Raji (cell line): ENCODE data around the gene INCA1.

Source experiments
- POLR2A ChIP-seq: IDR thresholded peaks from 2 replicates; pipeline ENCODE4 v1.6.1; 2011; ENCODE audit warnings: low read depth, low read length, control low read depth; ENCODE audit not compliant: insufficient read depth

Gene INCA1

GRCh38 chr17:5023588-5024147 is 26.3 kb upstream of the INCA1 start:
- no peak for TF ChIP-seq POLR2A

- no peak for TF ChIP-seq POLR2A
Measured at GRCh38 chr17:5022171-5022711, 24.9 kb upstream of the INCA1 start.

GRCh38 chr17:5020502-5021023 is 23.2 kb upstream of the INCA1 start:
- no peak for TF ChIP-seq POLR2A

GRCh38 chr17:5019475-5019956 is 22.2 kb upstream of the INCA1 start:
- TF ChIP-seq POLR2A: no peak

GRCh38 chr17:5014357-5014756 is 17.0 kb upstream of the INCA1 start:
- no peak for TF ChIP-seq POLR2A

GRCh38 chr17:5011928-5012327 is 14.6 kb upstream of the INCA1 start:
- TF ChIP-seq POLR2A: no peak

- no peak for TF ChIP-seq POLR2A
Measured at GRCh38 chr17:5003214-5003867, 6.0 kb upstream of the INCA1 start.

- TF ChIP-seq POLR2A: no peak
Measured at GRCh38 chr17:5002121-5002788, 4.9 kb upstream of the INCA1 start.

GRCh38 chr17:5000237-5000639 is 2.9 kb upstream of the INCA1 start:
- no peak for TF ChIP-seq POLR2A

GRCh38 chr17:4999430-5000093 is 2.2 kb upstream of the INCA1 start:
- no peak; the same call in 1 of the 2 replicates for TF ChIP-seq POLR2A

GRCh38 chr17:4998732-4999429 is 1.6 kb upstream of the INCA1 start:
- no peak; the same call in none of the 2 replicates for TF ChIP-seq POLR2A

GRCh38 chr17:4998027-4998731 is 857 bp upstream of the INCA1 start:
- TF ChIP-seq POLR2A: peak; percentile 2; the same call in 1 of the 2 replicates

GRCh38 chr17:4994081-4994595 is 3.2 kb downstream of the INCA1 start:
- TF ChIP-seq POLR2A: no peak
